Retinal pigment epithelial cell (primary cell): Measurements from ENCODE around the gene LRWD1.
A peak's percentile ranks its signal among the peaks of the same experiment; 100 is the strongest.
"Not testable (repeated sequence)": the region's sequence is repeated elsewhere in the genome, so short reads cannot be mapped to it uniquely, and the experiment has no call there.

ENCODE experiments used
- DNase-seq: peaks from one replicate; pipeline ENCODE4 v3.0.0-alpha.2; 2010; ENCODE audit warnings: low read depth
- H3K4me3 ChIP-seq: 2 replicates; pipeline ENCODE4 v1.5.1; 2011; ENCODE audit warnings: mild to moderate bottlenecking, low read length, control low read depth, moderate library complexity
- TF ChIP-seq, protein P1 (sequence below): conservative IDR thresholded peaks from 2 replicates; pipeline ENCODE4 v1.5.1; 2011; ENCODE audit warnings: low read depth, low read length, control low read depth, inconsistent platforms

Gene LRWD1

DNA sequence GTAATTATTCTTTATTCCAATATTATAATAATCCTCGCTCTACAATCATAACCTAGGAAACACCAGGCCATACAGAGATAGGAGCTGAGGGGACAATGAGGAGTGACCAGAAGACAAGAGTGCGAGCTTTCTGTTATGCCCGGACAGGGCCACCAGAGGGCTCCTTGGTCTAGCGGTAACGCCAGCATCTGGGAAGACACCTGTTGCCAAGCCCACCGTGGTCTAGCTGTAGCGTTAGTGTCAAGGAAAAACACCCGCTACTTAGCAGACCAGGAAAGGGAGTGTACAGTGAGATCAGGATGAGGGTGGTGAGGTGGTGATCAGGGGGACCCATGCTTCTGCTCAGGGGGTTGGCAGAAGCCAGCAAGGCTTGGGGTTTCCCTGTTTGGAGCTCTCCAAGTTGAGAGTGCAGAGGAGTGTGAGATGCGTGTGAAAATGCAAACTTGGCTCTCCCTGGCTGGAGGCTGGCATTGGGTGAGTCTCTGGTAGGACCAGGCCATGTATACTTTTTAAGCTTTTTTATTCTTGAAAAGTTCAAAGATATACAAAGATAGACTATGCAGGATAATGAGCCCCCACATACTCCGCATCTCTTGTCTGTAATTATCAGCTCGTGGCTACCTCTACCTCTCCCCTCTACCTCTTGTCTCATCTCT, 15.3 kb downstream of the LRWD1 start:
- not testable (repeated sequence) for DNase-seq, H3K4me3 ChIP-seq
- TF ChIP-seq, protein P1, sequence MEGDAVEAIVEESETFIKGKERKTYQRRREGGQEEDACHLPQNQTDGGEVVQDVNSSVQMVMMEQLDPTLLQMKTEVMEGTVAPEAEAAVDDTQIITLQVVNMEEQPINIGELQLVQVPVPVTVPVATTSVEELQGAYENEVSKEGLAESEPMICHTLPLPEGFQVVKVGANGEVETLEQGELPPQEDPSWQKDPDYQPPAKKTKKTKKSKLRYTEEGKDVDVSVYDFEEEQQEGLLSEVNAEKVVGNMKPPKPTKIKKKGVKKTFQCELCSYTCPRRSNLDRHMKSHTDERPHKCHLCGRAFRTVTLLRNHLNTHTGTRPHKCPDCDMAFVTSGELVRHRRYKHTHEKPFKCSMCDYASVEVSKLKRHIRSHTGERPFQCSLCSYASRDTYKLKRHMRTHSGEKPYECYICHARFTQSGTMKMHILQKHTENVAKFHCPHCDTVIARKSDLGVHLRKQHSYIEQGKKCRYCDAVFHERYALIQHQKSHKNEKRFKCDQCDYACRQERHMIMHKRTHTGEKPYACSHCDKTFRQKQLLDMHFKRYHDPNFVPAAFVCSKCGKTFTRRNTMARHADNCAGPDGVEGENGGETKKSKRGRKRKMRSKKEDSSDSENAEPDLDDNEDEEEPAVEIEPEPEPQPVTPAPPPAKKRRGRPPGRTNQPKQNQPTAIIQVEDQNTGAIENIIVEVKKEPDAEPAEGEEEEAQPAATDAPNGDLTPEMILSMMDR, result peak; percentile 42

DNA sequence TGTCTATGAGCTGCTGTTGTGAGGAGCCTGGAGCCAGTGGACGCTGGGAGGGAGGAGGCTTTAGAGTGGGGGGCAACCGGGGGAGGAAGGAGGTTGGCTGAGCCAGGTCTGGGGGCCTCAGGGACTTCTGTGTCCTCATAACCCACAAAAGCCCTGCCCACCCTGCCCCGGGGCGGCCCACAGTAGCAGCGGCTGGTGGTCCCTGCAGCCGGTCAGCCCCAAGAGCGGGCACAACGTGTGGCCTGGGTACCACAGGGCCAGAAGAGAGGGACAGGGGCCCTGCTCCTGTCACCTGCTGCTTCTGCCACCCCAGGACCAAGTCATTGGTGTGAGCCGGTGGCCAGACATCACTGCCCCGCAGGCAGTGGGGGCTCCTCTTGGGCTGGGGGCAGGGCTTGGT, 17.2 kb downstream of the LRWD1 start:
- not testable (repeated sequence) for DNase-seq, H3K4me3 ChIP-seq

DNA sequence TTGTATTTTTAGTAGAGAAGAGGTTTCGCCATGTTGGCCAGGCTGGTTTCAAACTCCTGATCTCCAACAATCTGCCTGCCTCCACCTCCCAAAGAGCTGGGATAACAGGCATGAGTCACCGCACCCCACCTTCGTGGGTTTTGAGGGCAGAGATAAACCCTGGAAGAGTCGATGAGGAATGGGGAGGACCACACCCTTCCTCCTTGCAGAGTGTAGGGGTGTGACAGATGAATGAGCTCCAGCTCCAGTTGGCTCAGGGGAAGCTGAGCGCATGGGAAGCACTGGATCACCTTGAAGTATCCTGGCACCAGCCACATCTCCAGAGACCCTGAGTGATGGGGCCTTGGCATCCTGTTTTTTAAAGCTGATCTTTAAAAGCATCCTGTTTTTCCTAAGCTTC, 19.5 kb downstream of the LRWD1 start:
- DNase-seq, H3K4me3 ChIP-seq: not testable (repeated sequence)

DNA sequence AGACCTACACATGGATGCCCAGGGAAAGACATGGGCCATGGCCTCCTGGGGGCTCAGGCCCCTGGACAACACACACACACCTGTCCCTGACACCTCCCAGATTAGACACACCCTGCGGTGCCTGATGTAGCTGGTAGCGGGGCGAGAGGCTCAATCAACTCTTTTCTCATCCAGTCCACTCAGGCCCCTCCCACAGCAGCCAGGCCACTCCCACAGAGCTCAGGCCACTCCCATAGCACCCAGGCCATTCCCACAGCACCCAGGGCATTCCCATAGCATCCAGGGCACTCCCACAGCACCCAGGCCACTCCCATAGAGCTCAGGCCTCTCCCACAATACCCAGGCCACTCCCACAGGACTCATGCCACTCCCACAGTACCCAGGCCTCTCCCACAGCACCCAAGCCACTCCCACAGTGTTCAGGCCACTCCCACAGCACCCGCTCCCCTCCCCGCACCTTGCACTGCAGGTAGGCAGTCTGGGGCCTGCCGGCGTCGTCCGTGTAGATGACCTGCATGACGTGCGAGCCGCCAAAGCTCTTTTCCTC, 25.8 kb downstream of the LRWD1 start:
- H3K4me3 ChIP-seq, DNase-seq: not testable (repeated sequence)

DNA sequence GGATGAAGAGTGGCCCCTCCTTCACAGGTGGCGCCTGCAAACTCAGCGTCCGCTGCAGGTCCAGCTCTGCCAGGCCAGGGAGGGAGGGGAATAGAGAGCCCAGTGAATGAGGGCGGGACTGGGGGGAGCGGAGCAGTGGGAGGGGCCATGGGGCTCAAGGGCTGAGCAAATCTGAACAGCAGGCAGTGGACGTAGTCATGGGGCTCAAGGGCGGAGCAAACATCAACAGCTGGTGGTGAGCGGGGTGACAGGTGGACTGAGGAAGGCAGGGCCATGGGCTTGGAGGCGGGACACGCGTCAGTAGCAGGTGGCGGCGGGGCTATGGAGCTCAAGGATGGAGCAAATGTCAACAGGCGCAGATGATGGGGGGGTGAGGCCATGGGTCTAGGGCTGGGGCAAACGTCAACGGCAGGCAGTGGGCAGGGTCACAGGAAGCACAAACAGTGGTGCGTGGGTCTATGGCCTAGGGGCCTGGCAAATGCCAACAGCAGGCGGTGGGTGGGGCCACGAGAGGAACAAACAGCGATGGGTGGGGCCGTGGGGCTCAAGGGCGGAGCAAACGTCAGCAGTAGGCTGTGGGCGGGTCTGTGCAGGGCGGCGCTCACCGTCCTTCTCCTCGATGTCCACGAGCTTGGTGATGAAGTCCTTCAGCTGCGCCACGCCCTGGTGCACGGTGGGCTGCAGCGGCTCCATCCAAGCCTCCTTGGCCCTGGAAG, 28.6 kb downstream of the LRWD1 start:
- H3K4me3 ChIP-seq, DNase-seq: not testable (repeated sequence)

DNA sequence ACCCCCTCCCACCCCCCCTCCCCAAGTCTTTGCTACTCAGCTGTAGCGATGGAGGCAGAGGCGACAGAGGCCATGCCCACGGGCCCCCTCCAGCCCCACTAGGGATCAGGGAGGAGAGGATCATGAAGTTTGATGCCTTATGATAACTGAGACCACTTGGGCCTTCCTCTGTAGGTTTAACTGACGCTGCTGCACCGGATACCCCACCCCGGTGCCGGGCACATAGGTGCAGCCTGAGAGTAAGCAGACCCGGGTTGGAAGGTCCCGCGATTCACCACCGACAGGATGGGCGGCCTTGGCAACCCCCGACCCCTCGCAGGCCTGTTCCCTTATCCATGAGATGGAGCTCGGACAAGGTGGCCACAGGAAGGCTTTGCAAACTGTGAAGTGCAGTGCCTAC, 29.2 kb downstream of the LRWD1 start:
- not testable (repeated sequence) for DNase-seq, H3K4me3 ChIP-seq

DNA sequence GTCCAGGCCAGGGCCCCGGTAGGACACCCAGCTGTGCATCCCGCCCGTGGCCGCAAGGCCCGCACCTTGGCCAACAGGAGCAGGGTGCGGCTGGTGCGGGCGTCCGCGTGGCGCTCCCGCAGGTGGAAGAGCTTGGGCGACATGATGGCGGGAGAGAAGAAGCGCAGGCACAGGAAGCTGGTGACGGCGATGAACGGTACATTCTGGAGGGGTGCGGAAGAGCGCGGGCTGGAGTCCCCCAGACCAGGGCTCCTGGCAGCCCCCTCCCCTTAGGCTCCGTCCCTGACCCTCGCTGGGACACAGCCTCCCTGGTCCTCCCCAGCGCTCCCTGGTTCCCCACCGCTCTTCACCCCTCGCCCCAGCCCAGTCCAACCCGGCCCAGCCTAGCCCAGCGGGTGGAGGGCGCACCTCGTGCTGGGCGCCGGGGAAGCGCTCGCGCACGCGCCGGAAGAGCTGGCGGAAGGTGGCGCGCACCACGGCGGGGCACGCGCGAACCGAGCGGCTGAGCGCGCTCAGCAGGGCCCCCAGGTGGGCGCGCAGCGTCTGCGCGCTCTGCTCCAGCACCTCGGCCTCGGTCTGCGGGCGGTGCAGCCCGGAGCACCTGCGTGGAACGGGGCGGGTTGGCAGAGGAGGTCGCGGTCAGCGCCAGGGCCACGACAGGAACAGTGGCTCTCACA, 29.8 kb downstream of the LRWD1 start:
- not testable (repeated sequence) for H3K4me3 ChIP-seq, DNase-seq

DNA sequence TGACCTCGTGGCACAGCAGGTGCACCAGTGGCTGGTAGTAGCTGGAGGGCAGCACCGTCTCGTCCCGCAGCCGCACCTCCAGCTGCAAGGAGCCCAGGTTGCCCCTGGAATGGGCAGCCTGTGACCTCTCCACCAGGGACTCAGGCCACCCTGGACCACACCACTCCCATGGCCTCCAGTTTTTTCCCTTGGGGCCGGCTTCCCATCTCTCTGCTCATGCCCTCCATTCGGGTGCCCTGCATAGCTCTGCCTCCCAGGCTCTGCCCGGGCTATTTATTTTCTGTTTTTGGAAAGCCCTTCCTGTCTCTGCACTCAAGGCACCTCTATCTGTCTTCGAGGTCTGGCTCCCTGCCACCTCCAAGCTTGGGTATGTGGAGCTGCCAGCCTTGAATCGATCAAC, 32.1 kb downstream of the LRWD1 start:
- H3K4me3 ChIP-seq, DNase-seq: not testable (repeated sequence)

DNA sequence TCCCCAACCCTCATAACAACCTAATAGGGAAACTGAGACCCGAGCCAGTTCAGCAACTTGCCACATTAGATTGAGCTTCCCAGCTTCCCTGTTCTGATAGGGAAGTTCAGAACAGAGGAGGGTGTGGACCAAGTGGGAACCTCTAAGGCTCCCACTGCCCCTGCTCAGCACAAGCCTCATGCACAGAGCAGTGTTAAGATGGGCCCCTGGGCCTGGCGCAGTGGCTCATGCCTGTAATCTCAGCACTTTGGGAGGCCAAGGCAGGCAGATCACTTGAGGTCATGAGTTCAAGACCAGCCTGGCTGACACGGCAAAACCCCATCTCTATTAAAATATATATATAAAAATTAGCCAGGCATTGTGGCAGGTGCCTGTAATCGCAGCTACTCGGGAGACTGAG, 32.5 kb downstream of the LRWD1 start:
- H3K4me3 ChIP-seq, DNase-seq: not testable (repeated sequence)

DNA sequence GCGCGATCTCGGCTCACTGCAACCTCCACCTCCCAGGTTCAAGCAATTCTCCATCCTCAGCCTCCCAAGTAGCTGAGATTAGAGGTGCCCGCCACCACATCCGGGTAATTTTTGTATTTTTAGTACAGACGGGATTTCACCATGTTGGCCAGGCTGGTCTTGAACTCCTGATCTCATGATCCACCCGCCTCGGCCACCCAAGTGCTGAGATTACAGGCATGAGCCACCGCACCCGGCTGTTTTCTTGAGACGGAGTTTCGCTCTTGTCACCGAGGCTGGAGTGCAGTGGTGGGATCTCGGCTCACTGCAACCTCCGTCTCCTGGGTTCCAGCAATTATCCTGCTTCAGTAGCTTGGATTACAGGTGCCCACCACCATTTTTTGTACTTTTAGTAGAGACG, 33.5 kb downstream of the LRWD1 start:
- not testable (repeated sequence) for DNase-seq, H3K4me3 ChIP-seq

DNA sequence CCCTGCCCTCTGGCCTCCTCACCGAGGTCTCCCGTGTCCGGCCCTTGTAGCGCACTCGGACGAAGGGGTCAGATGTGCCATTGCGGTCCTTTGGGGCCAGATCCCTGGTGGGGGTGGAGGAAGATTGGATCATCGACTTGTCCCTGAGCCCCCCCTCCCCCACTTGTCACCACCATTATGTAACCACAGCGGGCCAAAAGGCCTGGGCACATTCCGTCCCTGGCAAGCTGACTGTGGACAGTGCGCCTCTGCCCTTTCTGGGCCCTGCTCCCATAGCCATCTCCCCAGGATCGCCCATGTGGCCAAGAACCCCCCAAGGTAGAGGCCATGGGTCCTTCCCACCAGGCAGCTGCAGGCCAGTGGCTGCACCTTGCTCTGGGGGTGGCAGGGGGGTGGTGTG, 38.4 kb downstream of the LRWD1 start:
- not testable (repeated sequence) for H3K4me3 ChIP-seq, DNase-seq

DNA sequence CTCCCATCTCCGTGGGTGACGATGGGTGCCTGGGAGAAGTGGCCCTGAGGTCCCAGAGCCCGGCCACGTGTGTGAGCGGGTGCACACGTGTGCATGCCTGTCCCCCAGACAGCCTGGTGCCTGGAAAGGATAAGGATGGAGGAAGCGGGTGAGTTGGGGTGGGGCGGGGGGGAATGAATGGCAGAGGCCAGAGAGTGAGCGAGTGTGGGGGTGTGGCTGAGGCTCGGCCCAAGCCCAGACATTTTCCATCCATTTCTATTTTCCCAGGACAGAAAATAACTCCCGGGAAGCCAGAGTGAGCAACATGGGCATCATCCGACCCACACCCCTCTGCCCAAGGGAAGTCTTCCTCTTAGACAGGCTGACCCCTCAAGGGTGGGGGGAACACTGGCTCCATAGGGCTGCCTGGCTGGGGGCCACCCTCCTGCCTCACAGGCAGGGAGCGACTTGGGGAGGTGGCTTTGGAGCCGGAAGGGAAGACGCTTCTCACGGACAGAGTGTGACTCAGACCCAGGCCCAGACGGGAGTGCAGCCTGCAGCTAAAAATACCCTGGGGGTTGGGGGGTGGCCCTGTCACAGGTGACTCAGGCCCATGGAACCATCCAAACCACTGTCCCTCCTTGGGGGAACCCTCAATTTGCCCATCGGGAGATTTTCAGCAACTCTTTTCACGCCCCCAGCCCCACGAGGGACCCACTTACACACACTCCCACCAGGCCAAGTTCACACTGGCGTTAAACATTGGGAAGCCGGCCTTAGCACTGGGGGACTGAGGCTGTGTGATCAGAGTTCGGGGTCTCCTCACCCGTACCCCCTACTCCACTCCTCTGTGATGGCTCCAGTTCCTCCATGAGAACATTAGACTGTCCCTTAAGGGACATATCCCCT, 40.8 kb downstream of the LRWD1 start:
- H3K4me3 ChIP-seq, DNase-seq: not testable (repeated sequence)

DNA sequence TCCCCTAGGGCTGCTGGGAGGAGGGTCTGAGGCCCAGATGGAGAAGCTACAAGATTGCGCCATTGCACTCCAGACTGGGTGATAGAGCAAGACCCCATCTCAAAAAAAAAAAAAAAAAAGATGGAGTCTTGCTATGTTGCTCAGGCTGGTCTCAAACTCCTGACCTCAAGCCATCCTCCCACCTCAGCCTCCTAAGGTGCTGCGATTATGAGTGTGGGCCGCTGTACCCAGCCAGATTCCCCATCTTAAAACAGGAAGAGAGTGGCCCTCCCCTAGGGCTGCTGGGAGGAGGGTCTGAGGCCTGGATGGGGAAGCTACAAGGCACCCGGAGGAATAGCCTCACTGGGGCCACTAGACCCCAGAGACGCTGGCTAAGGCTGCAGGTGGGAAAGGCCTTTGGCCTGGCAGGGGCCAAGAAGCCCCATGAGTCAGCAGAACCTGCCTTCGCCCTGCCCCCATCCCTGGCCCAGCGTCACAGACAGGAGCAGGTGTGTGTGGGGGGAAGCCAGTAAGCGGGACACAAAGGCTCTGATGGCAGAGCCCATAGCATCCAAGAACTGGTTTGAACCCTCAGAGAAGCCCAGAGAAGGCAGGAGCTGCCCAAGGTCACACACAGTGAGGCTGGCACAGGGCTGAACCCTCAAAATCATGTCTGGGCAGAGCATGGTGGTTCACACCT, 42.8 kb downstream of the LRWD1 start:
- H3K4me3 ChIP-seq, DNase-seq: not testable (repeated sequence)

DNA sequence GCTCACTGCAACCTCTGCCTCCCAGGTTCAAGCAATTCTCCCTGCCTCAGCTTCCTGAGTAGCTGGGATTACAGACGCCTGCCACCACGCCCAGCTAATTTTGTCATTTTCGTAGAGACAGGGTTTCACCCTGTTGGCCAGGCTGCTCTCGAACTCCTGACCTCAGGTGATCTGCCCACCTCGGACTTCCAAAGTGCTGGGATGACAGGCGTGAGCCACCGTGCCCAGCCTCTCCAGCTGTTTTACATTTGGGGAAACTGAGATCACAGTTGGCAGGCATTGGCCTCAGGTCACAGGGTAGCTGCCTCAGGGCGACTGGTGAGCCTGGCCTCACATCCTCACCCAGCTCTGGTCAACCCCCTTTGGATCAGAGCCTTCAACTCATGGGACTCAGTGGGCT, 45.8 kb downstream of the LRWD1 start:
- DNase-seq, H3K4me3 ChIP-seq: not testable (repeated sequence)

DNA sequence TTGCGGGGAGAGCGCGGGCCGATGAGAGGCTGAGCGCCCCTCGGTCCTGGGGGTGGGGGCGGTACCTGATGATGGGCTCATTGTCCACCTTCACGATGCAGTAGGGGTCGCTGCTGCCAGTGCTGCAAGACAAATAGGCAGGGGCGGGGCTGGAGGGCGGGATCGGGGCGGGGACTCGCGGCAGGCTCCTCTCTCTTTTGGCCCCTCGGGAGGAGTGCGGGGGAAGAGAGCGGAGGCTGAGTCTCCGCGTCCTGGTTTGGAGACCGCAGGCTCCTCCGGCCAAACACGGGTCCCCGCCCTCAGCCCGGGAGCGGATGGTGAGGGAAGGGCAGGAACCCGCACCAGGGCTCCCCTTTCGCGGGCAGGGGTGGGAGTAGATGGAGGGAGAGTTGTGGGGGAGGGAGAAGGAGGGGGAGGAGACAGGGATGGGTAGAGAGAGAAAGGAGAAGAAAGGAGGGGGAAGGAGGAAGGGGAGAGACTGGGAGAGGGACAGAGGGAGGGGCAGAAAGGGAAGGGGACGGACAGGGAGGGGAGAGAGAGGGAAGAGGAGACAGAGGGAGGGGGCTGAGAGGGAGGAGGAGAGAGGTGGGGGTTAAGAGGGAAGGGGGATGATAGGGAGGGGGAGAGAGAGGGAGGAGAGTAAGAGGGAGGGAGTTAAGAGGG, 47.2 kb downstream of the LRWD1 start:
- H3K4me3 ChIP-seq, DNase-seq: not testable (repeated sequence)

DNA sequence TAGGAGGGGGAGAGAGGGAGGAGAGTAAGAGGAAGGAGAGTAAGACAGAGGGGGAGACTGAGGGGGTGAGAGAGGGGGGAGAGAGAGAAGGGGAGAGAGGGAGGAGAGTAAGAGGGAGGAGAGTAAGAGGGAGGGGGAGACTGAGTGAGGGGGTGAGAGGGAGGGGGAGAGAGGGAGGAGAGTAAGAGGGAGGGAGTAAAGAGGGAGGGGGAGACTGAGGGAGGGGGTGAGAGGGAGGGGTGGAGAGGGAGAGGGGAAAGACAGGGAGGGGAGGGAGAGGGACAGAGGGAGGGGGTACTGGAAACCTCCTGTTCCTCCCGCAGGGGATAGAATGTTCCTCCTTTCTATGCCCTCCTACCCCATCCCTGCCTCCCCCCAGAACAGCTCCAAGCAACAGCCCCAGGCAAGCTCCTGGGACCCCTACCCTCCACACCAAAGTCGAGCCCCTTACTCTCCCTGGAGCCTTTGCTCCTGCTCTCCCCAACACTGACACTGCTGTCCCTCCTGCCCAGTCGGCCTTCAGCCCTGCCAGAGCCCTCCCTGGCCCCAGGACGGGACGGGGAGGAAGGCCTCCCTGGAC, 47.9 kb downstream of the LRWD1 start:
- H3K4me3 ChIP-seq, DNase-seq: not testable (repeated sequence)
